SK-N-MC (cell line): Measurements from ENCODE around the gene FNDC7.
"Not testable (repeated sequence)": the region's sequence is repeated elsewhere in the genome, so short reads cannot be mapped to it uniquely, and the experiment has no call there.

ENCODE experiments used
- DNase-seq: peaks from one replicate; pipeline ENCODE4 v3.0.0-alpha.2; 2011; ENCODE audit warnings: low read depth, low spot score
- H3K27ac ChIP-seq: fragments of 200-600 bp; sonication (generic); 2 replicates; pipeline ENCODE4 v1.5.1; 2016; ENCODE audit warnings: mixed run types
- H3K36me3 ChIP-seq: fragments of 200-600 bp; sonication (generic); 2 replicates; pipeline ENCODE4 v1.6.1; 2017; ENCODE audit warnings: antibody characterized with exemption, low read length, mixed read lengths; ENCODE audit not compliant: insufficient read depth
- H3K4me3 ChIP-seq: fragments of 200-600 bp; sonication (generic); 2 replicates; pipeline ENCODE4 v1.5.1; 2016
- H3K9ac ChIP-seq: fragments of 200-600 bp; sonication (generic); 2 replicates; pipeline ENCODE4 v1.8.0; 2017; ENCODE audit warnings: mixed run types, mixed read lengths; ENCODE audit not compliant: insufficient read length
- H3K9me3 ChIP-seq: fragments of 200-600 bp; sonication (generic); 2 replicates; pipeline ENCODE4 v1.6.1; 2017; ENCODE audit warnings: low read depth, mild to moderate bottlenecking, antibody characterized with exemption, low read length, moderate library complexity, mixed read lengths
- EZH2 ChIP-seq: fragments of 200-600 bp; sonication (generic); IDR thresholded peaks from one replicate; pipeline ENCODE4 v1.6.1; 2017; ENCODE audit warnings: antibody characterized with exemption
- FOXP2 ChIP-seq: optimal IDR thresholded peaks from 2 replicates; pipeline ENCODE3; 2011; ENCODE audit warnings: mild to moderate bottlenecking, moderate library complexity; ENCODE audit not compliant: insufficient read depth; ENCODE audit errors: extremely low read length, control extremely low read depth
- POLR2AphosphoS5 ChIP-seq: IDR thresholded peaks from 2 replicates; pipeline ENCODE4 v1.6.1; 2012; ENCODE audit warnings: mild to moderate bottlenecking, low read depth, low read length, borderline replicate concordance

Gene FNDC7

DNA sequence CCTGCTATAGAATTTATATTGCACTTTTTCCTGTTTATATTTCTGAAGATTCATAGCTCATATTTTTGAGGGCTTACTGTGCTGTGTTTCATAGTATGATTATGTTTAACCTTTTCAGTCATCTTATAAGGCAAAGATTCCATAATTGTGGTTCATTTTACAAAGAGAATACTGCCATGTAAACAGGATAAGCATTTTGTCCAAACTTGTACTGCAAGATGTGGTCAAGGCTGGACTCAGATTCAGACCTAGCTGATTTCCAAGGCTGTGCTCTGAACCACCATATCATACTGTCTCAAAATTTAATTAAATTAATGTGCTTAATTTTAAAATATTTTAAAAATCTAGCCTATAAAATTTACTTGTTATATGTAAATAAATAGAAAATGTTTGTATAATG, 65.1 kb downstream of the FNDC7 start:
- DNase-seq = no peak
- H3K27ac ChIP-seq = no peak overlapping the region
- peaks cover 38% of the 10 kb centered on the region for H3K36me3 ChIP-seq
- no peak for TF ChIP-seq FOXP2
- no peak for TF ChIP-seq POLR2AphosphoS5
- no peak for TF ChIP-seq EZH2
- H3K9ac ChIP-seq = no peak overlapping the region
- no peaks in the 10 kb centered on the region for H3K9me3 ChIP-seq
- no peak overlapping the region for H3K4me3 ChIP-seq

DNA sequence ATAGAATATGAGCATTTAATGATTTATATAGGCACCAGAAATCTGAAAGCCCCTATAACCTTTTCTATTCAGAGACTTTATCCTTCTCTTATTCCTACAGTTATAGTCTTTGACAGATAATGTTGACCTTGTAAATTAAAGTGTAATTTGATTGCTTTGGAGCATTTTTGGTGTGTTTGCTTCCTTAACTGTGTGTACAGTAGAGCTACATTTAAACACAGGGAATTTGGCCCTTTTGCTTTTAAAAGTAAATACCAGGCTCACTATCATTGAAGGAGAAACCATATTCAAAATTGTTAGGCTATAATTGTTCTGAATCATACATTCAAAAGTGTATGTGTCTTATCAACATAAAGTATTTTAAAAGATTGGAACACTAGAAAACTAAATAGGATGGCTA, 66.7 kb downstream of the FNDC7 start:
- Histone ChIP-seq H3K27ac (no peak overlapping the region), H3K9me3 (no peaks in the 10 kb centered on the region), H3K9ac (no peak overlapping the region), H3K4me3 (no peak overlapping the region), H3K36me3 (peaks cover 47% of the 10 kb centered on the region)
- no peak for DNase-seq
- no peak for TF ChIP-seq FOXP2
- TF ChIP-seq EZH2 = no peak
- no peak for TF ChIP-seq POLR2AphosphoS5

DNA sequence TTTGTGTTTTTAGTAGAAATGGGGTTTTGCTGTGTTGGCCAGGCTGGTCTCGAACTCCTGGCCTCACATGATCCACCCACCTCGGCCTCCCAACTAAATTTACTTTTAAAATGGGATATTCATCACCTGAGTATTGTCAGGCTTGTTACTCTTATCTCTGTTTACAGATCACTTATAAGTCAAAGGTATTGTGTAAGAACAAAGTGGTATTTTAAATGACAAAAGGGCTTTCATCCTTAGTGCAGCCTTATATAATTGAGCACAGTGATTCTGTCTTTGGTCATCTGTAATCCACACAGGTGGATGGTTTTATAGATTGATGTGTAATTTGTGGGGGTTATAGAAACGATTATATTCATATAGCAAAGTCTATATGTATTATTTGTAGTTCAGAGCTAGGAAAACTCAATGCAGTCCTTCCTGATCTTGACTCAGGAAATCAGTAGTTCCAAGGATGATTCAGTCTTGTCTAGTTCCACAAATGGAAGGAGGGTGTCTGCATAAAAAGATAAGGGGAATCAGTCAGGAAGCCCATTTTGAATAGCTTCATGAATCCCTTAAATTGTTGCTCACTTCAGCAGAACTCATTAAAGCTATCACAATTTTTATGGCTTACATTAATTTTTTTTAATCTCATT, 68.3 kb downstream of the FNDC7 start:
- no peak overlapping the region for H3K4me3 ChIP-seq
- TF ChIP-seq EZH2 (no peak), POLR2AphosphoS5 (no peak), FOXP2 (no peak)
- H3K27ac ChIP-seq = no peak overlapping the region
- DNase-seq = no peak
- H3K9ac ChIP-seq = no peak overlapping the region
- H3K9me3 ChIP-seq = no peaks in the 10 kb centered on the region; the same call in 1 of the 2 replicates
- H3K36me3 ChIP-seq = peaks cover 51% of the 10 kb centered on the region

DNA sequence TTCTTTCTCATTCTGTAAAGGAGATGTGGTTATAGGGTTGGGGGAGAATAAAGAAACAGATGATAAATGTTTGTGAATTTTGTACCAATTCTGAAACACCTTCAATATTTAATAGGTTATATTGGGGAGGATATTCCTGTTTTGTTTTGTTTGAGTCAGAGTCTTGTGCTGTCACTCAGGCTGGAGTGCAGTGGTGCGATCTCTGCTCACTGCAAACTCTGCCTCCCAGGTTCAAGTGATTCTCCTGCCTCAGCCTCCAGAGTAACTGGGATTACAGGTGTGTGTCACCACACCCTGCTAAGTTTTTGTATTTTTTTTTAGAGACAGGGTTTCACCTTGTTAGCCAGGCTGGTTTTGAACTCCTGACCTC, 68.9 kb downstream of the FNDC7 start:
- H3K27ac ChIP-seq, H3K9ac ChIP-seq, DNase-seq, H3K4me3 ChIP-seq, H3K9me3 ChIP-seq: not testable (repeated sequence)
- H3K36me3 ChIP-seq = peaks cover 52% of the 10 kb centered on the region

DNA sequence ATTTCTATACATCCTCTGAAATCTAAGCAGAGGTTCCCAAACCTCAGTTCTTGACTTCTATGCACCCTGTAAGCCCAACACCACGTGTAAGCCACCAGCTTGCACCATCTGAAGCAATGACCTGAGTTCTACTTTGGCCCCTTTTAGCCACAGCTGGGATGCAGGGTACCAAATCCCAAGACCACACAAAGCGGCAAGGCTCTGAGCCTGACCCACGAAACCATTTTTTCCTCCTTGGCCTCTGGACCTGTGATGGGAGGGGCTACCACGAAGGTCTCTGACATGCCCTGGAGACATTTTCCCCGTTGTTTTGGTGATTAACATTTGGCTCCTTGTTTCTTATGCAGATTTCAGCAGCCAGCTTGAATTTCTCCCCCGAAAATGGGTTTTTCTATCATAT, 72.6 kb downstream of the FNDC7 start:
- Histone ChIP-seq H3K9ac (no peak overlapping the region), H3K36me3 (peaks cover 38% of the 10 kb centered on the region), H3K27ac (no peak overlapping the region), H3K4me3 (no peak overlapping the region), H3K9me3 (no peaks in the 10 kb centered on the region; the same call in 1 of the 2 replicates)
- DNase-seq = no peak
- TF ChIP-seq POLR2AphosphoS5 (no peak), EZH2 (no peak), FOXP2 (no peak)

DNA sequence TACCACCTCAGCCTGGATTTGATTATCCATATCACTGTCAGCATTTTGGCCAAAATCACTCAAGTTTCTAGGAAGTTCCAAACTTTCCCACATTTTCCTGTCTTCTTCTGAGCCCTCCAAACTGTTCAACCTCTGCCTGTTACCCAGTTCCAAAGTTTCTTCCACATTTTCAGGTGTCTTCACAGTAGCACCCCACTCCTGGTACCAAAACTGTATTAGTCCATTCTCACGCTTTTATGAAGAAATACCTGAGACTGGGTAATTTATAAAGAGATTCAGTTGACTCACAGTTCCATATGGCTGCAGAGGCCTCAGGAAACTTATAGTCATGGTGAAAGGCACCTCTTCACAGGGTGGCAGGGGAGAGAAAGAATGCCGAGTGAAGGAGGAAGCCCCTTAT, 73.2 kb downstream of the FNDC7 start:
- H3K9ac ChIP-seq = no peak overlapping the region
- TF ChIP-seq FOXP2 (no peak), EZH2 (no peak), POLR2AphosphoS5 (no peak)
- no peak overlapping the region for H3K27ac ChIP-seq

DNA sequence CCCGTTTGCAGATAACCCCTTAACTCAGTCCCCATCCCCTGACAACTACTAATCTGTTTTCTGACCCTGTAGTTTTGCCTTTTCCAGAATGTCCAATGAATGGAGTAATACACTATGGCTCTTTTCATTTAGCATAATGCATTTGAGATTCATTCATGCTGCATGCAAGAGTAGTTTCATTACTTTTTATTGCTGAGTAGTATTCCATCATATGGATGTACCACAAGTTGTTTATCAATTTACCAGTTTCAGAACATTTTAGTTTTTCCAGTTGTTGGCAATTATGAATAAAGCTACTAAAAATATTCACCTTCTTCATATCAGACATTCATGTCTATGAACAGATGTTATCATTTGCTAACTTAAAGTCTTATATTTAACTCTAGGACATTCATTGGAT, 79.1 kb downstream of the FNDC7 start:
- peaks cover 9% of the 10 kb centered on the region for H3K9me3 ChIP-seq
- peaks cover 23% of the 10 kb centered on the region for H3K36me3 ChIP-seq
- H3K4me3 ChIP-seq = no peak overlapping the region
- TF ChIP-seq FOXP2 = no peak
- H3K27ac ChIP-seq = no peak overlapping the region
- DNase-seq = no peak
- no peak overlapping the region for H3K9ac ChIP-seq

More for the DNA sequence above, 73.2 kb downstream of the FNDC7 start:
- Histone ChIP-seq H3K4me3 (no peak overlapping the region), H3K36me3 (peaks cover 38% of the 10 kb centered on the region), H3K9me3 (no peaks in the 10 kb centered on the region; the same call in 1 of the 2 replicates)
- DNase-seq = no peak
